ENCODE measurements around the gene NVL. TPM values are rescaled to one million over a fixed set of nuclear protein-coding genes. Genes with fewer than 3 reads are reported as not detected.

Gene NVL
- total and polyA plus RNA-seq, 2 of the 4 experiments (the other 2 are of a cell fraction): 16.5 to 18.4 TPM

DNA sequence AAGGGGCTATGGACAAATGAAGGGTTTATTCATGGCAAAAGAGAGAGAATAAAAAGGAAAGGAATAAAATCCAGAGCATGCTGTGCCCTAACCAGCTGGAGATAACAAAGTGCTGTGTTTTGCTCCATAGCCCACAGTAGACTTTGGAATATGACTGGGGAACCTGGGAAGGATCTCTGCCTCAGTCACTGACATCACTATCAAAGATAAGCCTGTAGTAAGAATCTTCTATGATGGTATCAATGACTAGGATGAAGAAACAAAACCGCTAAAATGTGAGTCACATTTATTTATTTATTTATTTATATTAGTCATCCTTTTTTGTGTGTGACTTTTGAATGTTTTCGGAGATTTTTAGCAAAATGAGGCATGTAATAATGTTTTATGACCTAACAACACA is 56.3 kb downstream of the NVL start:
- dilution Hi-C loops (cut with HindIII; ENCODE audit: low sequenced_read_pairs, unreplicated experiment): no loop called here
- H2AK5ac ChIP-seq (ENCODE audit: low read depth, low read length): no peak overlapping the region
- H3K4me3 ChIP-seq (ENCODE audit: insufficient read depth, low read depth, low read length): no peak overlapping the region
- ATAC-seq (ENCODE audit: low read depth): peak; percentile 51; the same call in 1 of the 2 replicates
- no peak overlapping the region for H3K23ac ChIP-seq (ENCODE audit: low read depth, low read length)
- POLR2A ChIA-PET (ENCODE audit: unreplicated experiment): no interaction called here
- H2AFZ ChIP-seq (replicated peaks; ENCODE audit: low read length, poor library complexity): no peak overlapping the region
- no peaks in the 10 kb centered on the region for H3K27me3 ChIP-seq (ENCODE audit: control insufficient read depth, insufficient read depth, low read length)
- DNase-seq: peak; percentile 87
- no TSS peak for BruUV-seq (replicated peaks)
- no peak overlapping the region for H3K14ac ChIP-seq (replicated peaks; ENCODE audit: low read depth, low read length)
- no peak overlapping the region for H2AK9ac ChIP-seq (replicated peaks; ENCODE audit: low read depth, low read length, poor library complexity)
- H4K5ac ChIP-seq (ENCODE audit: low read depth, low read length): no peak overlapping the region
- peaks cover 11% of the 10 kb centered on the region for H3K36me3 ChIP-seq (ENCODE audit: control insufficient read depth, insufficient read depth, low read length)
- H2BK5ac ChIP-seq (ENCODE audit: low read depth, low read length, poor library complexity, severe bottlenecking): no peak overlapping the region
- H3K4me2 ChIP-seq (ENCODE audit: low read depth, low read length): no peak overlapping the region
- no peak overlapping the region for H3K4ac ChIP-seq (ENCODE audit: low read depth, low read length)
- no peak for TF ChIP-seq MAFK (IDR thresholded peaks at IDR 0.05; ENCODE audit: low read depth, low read length)
- TF ChIP-seq FOS (IDR thresholded peaks at IDR 0.05; ENCODE audit: low read depth, low read length): peak; percentile 75; the same call in 1 of the 2 replicates
- peak; percentile 50 for TF ChIP-seq CEBPB (IDR thresholded peaks at IDR 0.05; ENCODE audit: low read depth, low read length)
- no peak for TF ChIP-seq BHLHE40 (IDR thresholded peaks at IDR 0.05; ENCODE audit: low read depth, low read length)
- no peak for TF ChIP-seq MAZ (IDR thresholded peaks at IDR 0.05; ENCODE audit: borderline replicate concordance, low read depth, low read length)
- TF ChIP-seq, protein P1, sequence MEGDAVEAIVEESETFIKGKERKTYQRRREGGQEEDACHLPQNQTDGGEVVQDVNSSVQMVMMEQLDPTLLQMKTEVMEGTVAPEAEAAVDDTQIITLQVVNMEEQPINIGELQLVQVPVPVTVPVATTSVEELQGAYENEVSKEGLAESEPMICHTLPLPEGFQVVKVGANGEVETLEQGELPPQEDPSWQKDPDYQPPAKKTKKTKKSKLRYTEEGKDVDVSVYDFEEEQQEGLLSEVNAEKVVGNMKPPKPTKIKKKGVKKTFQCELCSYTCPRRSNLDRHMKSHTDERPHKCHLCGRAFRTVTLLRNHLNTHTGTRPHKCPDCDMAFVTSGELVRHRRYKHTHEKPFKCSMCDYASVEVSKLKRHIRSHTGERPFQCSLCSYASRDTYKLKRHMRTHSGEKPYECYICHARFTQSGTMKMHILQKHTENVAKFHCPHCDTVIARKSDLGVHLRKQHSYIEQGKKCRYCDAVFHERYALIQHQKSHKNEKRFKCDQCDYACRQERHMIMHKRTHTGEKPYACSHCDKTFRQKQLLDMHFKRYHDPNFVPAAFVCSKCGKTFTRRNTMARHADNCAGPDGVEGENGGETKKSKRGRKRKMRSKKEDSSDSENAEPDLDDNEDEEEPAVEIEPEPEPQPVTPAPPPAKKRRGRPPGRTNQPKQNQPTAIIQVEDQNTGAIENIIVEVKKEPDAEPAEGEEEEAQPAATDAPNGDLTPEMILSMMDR (conservative IDR thresholded peaks at IDR 0.05; ENCODE audit: low read depth, low read length): no peak
- no peaks in the 10 kb centered on the region for H3K4me1 ChIP-seq (ENCODE audit: control insufficient read depth, insufficient read depth, low read length)
- no peak overlapping the region for H2BK20ac ChIP-seq (ENCODE audit: low read depth, low read length)
- no peak overlapping the region for H4K91ac ChIP-seq (ENCODE audit: insufficient read depth, low read depth, low read length)
- H3K9me3 ChIP-seq (ENCODE audit: control insufficient read depth, insufficient read depth, low read length): no peaks in the 10 kb centered on the region
- H2BK15ac ChIP-seq (ENCODE audit: low read depth, low read length): no peak overlapping the region
- in situ Hi-C loops (cut with MboI; ENCODE audit: low sequenced_read_pairs): no loop called here
- H3K56ac ChIP-seq (ENCODE audit: extremely low read depth, insufficient read depth, low read length): no peak overlapping the region
- intact Hi-C loops (cut with micrococcal nuclease): no loop called here
- no peak overlapping the region for H2BK120ac ChIP-seq (ENCODE audit: low read depth, low read length)
- no CpG with 5 or more reads among the region's 2 CpGs for WGBS, 2 experiments (ENCODE audit: extremely low coverage in 2 of 2, insufficient read length in 1 of 2)
- no peak overlapping the region for H3K9ac ChIP-seq (ENCODE audit: low read depth, low read length)
- no peak overlapping the region for H4K8ac ChIP-seq (ENCODE audit: low read depth in 2 of 2, low read length in 2 of 2)
- CTCF ChIA-PET: no interaction called here
- no peaks in the 10 kb centered on the region for H3K9me1 ChIP-seq (ENCODE audit: insufficient read depth, low read length)
- H3K79me1 ChIP-seq (ENCODE audit: low read depth in 1 of 2, low read length in 2 of 2): no peaks in the 10 kb centered on the region
- H3K18ac ChIP-seq (ENCODE audit: low read depth, low read length): no peak overlapping the region
- H4K20me1 ChIP-seq (ENCODE audit: insufficient read depth, low read length): no peaks in the 10 kb centered on the region
- no peak overlapping the region for H3K27ac ChIP-seq (ENCODE audit: insufficient read depth, low read length)

All from IMR-90 (cell line).